ENCODE results near the gene EFCAB8. TPM values are rescaled to one million over a fixed set of nuclear protein-coding genes. Genes with fewer than 3 reads are reported as not detected.

EFCAB8 gene
- total RNA-seq, 1 experiment from 2014 or later = not detected

GRCh38 chr20:32989507-32990283 is 131.0 kb downstream of the EFCAB8 start:
- no peak for DNase-seq
- CTCF ChIA-PET = no interaction called here
- H3K27me3 ChIP-seq (ENCODE audit: insufficient read depth, low read depth) = peaks cover 77% of the 10 kb centered on the region
- no peaks in the 10 kb centered on the region for H4K20me1 ChIP-seq (ENCODE audit: insufficient read depth)
- H3K4me3 ChIP-seq = no peak overlapping the region
- no peaks in the 10 kb centered on the region for H3K9me2 ChIP-seq (ENCODE audit: insufficient read depth)
- H3K9me3 ChIP-seq (ENCODE audit: insufficient read depth, low read depth) = no peaks in the 10 kb centered on the region
- POLR2A ChIA-PET (ENCODE audit: unreplicated experiment) = interaction anchor here (0.5 kb wide), 1 partner anchor 1046 kb away, joined by 4 read pairs; no protein-coding TSS in a partner anchor
- intact Hi-C loops (cut with micrococcal nuclease; ENCODE audit: unreplicated experiment) = no loop called here
- H3K79me2 ChIP-seq (ENCODE audit: low read depth) = no peaks in the 10 kb centered on the region
- H3K4me2 ChIP-seq = no peak overlapping the region
- no peak overlapping the region for H3K27ac ChIP-seq
- no peak for TF ChIP-seq EZH2 (IDR thresholded peaks at IDR 0.05; ENCODE audit: low read depth)
- TF ChIP-seq, protein P1, sequence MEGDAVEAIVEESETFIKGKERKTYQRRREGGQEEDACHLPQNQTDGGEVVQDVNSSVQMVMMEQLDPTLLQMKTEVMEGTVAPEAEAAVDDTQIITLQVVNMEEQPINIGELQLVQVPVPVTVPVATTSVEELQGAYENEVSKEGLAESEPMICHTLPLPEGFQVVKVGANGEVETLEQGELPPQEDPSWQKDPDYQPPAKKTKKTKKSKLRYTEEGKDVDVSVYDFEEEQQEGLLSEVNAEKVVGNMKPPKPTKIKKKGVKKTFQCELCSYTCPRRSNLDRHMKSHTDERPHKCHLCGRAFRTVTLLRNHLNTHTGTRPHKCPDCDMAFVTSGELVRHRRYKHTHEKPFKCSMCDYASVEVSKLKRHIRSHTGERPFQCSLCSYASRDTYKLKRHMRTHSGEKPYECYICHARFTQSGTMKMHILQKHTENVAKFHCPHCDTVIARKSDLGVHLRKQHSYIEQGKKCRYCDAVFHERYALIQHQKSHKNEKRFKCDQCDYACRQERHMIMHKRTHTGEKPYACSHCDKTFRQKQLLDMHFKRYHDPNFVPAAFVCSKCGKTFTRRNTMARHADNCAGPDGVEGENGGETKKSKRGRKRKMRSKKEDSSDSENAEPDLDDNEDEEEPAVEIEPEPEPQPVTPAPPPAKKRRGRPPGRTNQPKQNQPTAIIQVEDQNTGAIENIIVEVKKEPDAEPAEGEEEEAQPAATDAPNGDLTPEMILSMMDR (conservative IDR thresholded peaks at IDR 0.05) = no peak
- H3K4me1 ChIP-seq (replicated peaks; ENCODE audit: insufficient read depth) = no peaks in the 10 kb centered on the region
- no peaks in the 10 kb centered on the region for H3F3A ChIP-seq (ENCODE audit: insufficient read depth, low read depth)
- H3K36me3 ChIP-seq (ENCODE audit: low read depth) = no peaks in the 10 kb centered on the region
- no peak overlapping the region for H2AFZ ChIP-seq
- no TSS peak for BruUV-seq (replicated peaks)

- Histone ChIP-seq H4K20me1 (ENCODE audit: insufficient read depth) (no peaks in the 10 kb centered on the region), H3K27ac (no peak overlapping the region), H3K4me2 (no peak overlapping the region), H3K4me3 (no peak overlapping the region), H3K4me1 (replicated peaks; ENCODE audit: insufficient read depth) (no peaks in the 10 kb centered on the region), H3F3A (ENCODE audit: insufficient read depth, low read depth) (no peaks in the 10 kb centered on the region), H3K9me3 (ENCODE audit: insufficient read depth, low read depth) (no peaks in the 10 kb centered on the region; the same call in 1 of the 2 replicates), H3K36me3 (ENCODE audit: low read depth) (no peaks in the 10 kb centered on the region), H3K79me2 (ENCODE audit: low read depth) (no peaks in the 10 kb centered on the region), H2AFZ (no peak overlapping the region), H3K27me3 (ENCODE audit: insufficient read depth, low read depth) (peaks cover 75% of the 10 kb centered on the region), H3K9me2 (ENCODE audit: insufficient read depth) (no peaks in the 10 kb centered on the region)
- no peak for DNase-seq
- no TSS peak for BruUV-seq (replicated peaks)
- intact Hi-C loops (cut with micrococcal nuclease; ENCODE audit: unreplicated experiment) = no loop called here
- TF ChIP-seq, protein P1 (conservative IDR thresholded peaks at IDR 0.05) = no peak
- no peak for TF ChIP-seq EZH2 (IDR thresholded peaks at IDR 0.05; ENCODE audit: low read depth)
- ChIA-PET POLR2A (ENCODE audit: unreplicated experiment) (no interaction called here), CTCF (interaction anchor here (0.6 kb wide), 1 partner anchor 976 kb away, joined by 3 read pairs; no protein-coding TSS in a partner anchor)
These were observed 131.7 kb downstream of the EFCAB8 start for GRCh38 chr20:32990426-32990825.

- no peaks in the 10 kb centered on the region for H4K20me1 ChIP-seq (ENCODE audit: insufficient read depth)
- no peak overlapping the region for H3K27ac ChIP-seq
- peaks cover 73% of the 10 kb centered on the region for H3K27me3 ChIP-seq (ENCODE audit: insufficient read depth, low read depth)
- DNase-seq = no peak
- no peaks in the 10 kb centered on the region for H3K36me3 ChIP-seq (ENCODE audit: low read depth)
- H3K9me3 ChIP-seq (ENCODE audit: insufficient read depth, low read depth) = no peaks in the 10 kb centered on the region; the same call in 1 of the 2 replicates
- POLR2A ChIA-PET (ENCODE audit: unreplicated experiment) = no interaction called here
- no TSS peak for BruUV-seq (replicated peaks)
- no peak overlapping the region for H2AFZ ChIP-seq
- H3K4me3 ChIP-seq = no peak overlapping the region
- CTCF ChIA-PET = no interaction called here
- TF ChIP-seq, protein P1 (conservative IDR thresholded peaks at IDR 0.05) = no peak
- no peak for TF ChIP-seq EZH2 (IDR thresholded peaks at IDR 0.05; ENCODE audit: low read depth)
- H3K4me1 ChIP-seq (replicated peaks; ENCODE audit: insufficient read depth) = no peaks in the 10 kb centered on the region
- H3K9me2 ChIP-seq (ENCODE audit: insufficient read depth) = no peaks in the 10 kb centered on the region
- H3F3A ChIP-seq (ENCODE audit: insufficient read depth, low read depth) = no peaks in the 10 kb centered on the region
- H3K79me2 ChIP-seq (ENCODE audit: low read depth) = no peaks in the 10 kb centered on the region
- H3K4me2 ChIP-seq = no peak overlapping the region
- intact Hi-C loops (cut with micrococcal nuclease; ENCODE audit: unreplicated experiment) = no loop called here
These were observed 132.7 kb downstream of the EFCAB8 start for GRCh38 chr20:32991383-32991782.
